GM12891 (cell line): ENCODE measurements around the gene DGCR2.

ENCODE experiments used
- POLR2A ChIP-seq: IDR thresholded peaks from 2 replicates; pipeline ENCODE4 v1.6.1; 2011; ENCODE audit warnings: low read depth, low read length, control low read depth
- POLR2AphosphoS5 ChIP-seq: IDR thresholded peaks from 2 replicates; pipeline ENCODE4 v1.6.1; 2011; ENCODE audit warnings: low read depth, low read length, control low read depth
- TAF1 ChIP-seq: IDR thresholded peaks from 2 replicates; pipeline ENCODE4 v1.6.1; 2011; ENCODE audit warnings: low read depth, low read length, control low read depth

DNA sequence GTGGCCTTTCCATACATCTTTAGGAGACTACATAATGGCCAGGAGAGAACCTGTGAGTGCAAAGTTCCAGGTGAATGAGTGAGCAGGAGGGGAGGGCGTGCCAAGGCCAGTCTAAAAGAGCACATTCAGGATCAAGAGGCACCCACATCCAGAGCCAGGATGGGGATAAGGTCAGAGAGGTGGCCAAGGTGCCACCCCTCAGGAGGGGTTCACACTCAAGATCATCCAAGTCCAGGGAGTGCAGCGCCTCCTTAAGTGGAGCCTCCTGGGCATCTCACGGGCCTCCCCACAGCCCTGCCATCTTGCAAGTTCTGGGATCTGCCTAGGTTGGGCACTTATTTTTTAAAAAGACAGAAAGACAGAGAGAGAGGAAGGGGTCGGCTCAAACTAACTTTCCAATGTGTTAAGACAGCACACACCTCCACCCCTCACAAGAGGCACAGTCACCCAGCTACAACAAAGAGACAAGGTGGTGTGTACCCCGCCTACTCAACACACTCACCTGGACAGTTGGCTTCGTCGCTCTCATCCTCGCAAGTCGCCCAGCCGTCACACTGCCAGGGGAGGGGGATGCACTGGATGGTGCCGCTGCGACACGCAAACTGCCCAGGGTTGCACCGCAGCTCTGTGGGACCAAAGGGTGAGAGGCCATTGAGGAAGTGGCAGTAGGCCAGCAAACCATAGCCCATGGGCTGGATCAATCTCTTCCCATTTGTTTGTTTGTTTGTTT is 33.2 kb downstream of the DGCR2 start:
- TF ChIP-seq POLR2AphosphoS5, result no peak
- no peak for TF ChIP-seq TAF1
- TF ChIP-seq POLR2A, result no peak
